GM12891 (cell line): ENCODE data around the gene OTOG.

ENCODE experiments used
- POLR2A ChIP-seq: IDR thresholded peaks from 2 replicates; pipeline ENCODE4 v1.6.1; 2011; ENCODE audit warnings: low read depth, low read length, control low read depth
- POLR2AphosphoS5 ChIP-seq: IDR thresholded peaks from 2 replicates; pipeline ENCODE4 v1.6.1; 2011; ENCODE audit warnings: low read depth, low read length, control low read depth
- SPI1 ChIP-seq: IDR thresholded peaks from 2 replicates; pipeline ENCODE4 v1.6.1; 2011; ENCODE audit warnings: low read depth, low read length, control low read depth
- TAF1 ChIP-seq: IDR thresholded peaks from 2 replicates; pipeline ENCODE4 v1.6.1; 2011; ENCODE audit warnings: low read depth, low read length, control low read depth

DNA sequence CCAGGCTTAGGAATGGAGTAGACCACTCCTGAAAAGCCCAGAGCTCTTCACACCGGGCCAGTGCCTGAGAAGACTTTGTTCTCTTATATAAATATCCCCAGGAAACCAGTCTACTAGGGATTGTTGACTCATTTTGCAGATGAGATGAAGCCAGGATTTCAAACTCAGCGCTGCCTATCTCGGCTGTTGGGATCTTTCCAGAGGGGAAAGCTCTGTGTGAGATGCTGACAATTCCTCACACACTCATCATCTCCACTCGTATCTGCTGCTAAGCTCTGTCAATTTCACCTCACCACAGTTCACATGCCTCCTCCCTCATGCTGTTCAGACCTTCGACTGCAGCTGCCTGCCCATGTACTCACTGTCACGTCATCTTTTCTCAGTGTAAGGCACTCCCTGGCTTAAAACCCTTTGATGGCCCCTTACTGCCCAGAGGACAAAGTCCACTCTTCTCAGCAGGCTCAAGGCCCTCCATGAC is 15.4 kb upstream of the OTOG start:
- TF ChIP-seq POLR2A (no peak), POLR2AphosphoS5 (no peak), TAF1 (no peak), SPI1 (no peak)
